GM13976 (cell line): ENCODE measurements around the gene TBX10.

Experiments
- DNase-seq: peaks from one replicate; pipeline ENCODE4 v3.0.0; 2012; ENCODE audit warnings: low spot score
- in situ Hi-C: fragments of 300-500 bp; cut with MboI; formaldehyde crosslinking; loops from one replicate; pipeline ENCODE4 v1.12.0; 2022; ENCODE audit warnings: low sequenced_read_pairs, mixed read lengths, inconsistent platforms; ENCODE audit not compliant: unreplicated experiment
- TF ChIP-seq, protein P1 (sequence below): IDR thresholded peaks from 2 replicates; pipeline ENCODE4 v1.5.1; 2012; ENCODE audit warnings: borderline replicate concordance, mild to moderate bottlenecking; ENCODE audit not compliant: insufficient read depth; ENCODE audit errors: extremely low read depth, missing control alignments, control extremely low read depth

Gene TBX10

DNA sequence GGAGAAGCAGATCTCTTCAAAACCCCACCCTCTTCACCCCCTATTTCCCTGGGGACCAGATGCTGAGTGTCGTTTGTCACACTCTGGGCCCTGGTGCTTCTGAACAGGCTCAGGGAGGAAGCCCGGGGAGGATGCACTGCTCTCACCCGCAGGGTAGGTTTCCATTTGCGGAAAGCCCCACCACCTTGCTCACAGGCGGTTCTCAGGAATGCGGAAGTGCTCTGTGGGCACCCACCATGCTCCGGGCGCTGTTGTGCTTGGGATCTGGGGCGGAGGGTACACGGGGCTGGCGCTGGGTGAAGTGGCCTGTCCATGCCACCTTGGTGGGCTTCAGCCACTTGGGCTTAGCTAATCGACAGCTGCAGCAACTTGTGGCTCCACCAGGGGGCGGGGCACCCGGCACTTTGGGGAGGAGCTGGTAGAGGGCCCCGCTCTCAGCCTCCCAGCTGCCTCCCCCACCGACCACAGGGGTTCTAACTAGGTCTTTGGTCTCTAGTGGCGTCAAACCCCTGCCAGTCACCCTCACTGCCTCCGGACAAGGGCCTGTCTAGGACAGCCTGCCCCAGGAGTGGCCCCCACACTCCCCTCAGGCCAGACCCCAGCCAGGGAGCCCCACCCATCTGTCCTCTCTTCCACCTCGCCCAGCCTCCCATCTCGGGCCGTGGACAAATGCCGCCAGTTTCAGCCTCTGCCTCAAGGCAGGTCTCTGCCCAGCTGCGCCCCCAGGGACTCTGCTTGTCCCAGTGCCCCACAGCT is 25.4 kb downstream of the TBX10 start:
- TF ChIP-seq, protein P1, sequence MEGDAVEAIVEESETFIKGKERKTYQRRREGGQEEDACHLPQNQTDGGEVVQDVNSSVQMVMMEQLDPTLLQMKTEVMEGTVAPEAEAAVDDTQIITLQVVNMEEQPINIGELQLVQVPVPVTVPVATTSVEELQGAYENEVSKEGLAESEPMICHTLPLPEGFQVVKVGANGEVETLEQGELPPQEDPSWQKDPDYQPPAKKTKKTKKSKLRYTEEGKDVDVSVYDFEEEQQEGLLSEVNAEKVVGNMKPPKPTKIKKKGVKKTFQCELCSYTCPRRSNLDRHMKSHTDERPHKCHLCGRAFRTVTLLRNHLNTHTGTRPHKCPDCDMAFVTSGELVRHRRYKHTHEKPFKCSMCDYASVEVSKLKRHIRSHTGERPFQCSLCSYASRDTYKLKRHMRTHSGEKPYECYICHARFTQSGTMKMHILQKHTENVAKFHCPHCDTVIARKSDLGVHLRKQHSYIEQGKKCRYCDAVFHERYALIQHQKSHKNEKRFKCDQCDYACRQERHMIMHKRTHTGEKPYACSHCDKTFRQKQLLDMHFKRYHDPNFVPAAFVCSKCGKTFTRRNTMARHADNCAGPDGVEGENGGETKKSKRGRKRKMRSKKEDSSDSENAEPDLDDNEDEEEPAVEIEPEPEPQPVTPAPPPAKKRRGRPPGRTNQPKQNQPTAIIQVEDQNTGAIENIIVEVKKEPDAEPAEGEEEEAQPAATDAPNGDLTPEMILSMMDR, result peak; percentile 38
- peak; percentile 89 for DNase-seq
- in situ Hi-C loops, result no loop called here

DNA sequence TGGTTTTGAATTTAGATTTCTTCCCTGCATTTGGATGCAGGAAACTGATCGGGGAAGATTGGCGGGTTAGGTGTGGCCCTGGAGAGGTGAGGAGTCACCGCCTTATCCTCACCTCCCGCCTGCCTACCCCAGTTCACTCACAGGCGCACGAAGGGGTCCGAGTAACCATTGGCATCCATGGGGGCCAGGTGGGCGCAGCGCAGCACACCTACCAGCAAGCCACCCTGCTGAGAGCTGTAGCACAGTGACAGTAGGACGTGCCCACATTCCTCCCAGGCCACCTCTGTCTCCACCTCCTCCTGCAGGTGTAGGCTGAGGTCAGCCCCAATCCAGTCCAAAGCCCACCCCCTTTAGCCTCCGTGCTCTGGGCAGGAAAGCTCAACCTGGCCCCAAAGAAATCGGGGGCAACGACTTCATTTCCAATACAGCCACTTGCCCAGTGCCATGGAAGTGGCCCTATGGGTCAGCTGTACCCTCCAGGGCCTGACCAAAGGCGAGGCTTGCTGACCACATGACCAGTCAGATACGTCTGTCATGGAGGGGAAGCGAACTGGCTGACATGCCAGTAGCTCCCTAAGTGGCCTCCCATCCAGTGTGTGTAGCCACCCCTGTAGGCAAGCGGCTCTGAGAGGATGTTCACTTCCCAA is 26.1 kb downstream of the TBX10 start:
- TF ChIP-seq, protein P1, result no peak
- in situ Hi-C loops, result no loop called here
- DNase-seq, result no peak

DNA sequence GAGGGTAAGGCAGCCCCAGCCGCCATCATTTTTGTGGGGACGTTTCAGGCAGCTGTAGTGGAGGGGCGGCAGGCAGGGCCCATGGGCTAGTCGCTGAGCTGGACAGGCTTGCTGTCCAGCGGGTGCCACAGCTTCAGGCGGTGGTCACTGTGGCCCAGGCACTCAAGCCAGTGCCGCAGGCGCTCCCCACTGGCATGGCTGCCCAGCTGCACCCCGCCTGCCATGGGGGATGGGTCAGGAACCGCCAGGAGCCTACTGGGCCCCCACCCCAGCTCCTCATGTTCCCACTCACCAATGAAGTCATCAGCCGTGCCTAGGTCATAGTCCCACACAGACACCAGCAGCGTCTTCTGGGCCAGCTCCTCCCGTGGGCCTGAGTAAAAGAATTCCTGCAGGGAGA is 26.8 kb downstream of the TBX10 start:
- DNase-seq, result no peak
- in situ Hi-C loops, result no loop called here
- TF ChIP-seq, protein P1, result no peak

DNA sequence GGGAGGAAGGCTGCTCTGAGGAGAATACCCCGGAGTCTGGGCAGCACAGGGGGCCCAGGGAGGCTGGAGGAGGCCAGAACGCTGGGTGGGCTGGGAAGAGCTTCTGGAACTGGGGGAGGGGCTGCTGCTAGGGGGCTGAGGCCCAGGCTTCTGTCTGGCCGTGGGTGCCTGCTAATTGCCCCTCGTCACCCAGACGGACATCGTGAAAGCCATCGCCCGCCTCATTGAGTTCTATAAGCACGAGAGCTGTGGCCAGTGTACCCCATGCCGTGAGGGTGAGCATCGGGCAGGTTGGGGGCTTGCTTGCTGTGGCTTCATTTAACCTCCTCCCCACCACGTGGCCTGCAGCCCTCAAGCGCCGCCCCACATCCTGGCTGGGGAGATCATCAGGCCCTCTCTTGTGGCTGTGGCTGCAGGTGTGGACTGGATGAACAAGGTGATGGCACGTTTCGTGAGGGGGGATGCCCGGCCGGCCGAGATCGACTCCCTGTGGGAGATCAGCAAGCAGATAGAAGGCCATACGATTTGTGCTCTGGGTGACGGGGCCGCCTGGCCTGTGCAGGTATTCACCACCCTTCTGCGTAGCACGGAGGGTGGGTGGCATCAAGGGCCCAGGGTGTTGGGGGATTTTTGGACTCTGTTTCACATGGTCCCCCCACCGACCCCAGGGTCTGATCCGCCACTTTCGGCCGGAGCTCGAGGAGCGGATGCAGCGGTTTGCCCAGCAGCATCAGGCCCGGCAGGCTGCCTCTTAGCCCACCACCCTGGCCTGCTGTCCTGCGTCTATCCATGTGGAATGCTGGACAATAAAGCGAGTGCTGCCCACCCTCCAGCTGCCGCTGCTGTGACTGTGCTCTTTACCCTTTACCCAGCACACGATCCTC is 27.6 kb downstream of the TBX10 start:
- DNase-seq, result no peak
- TF ChIP-seq, protein P1, result no peak
- in situ Hi-C loops, result no loop called here

DNA sequence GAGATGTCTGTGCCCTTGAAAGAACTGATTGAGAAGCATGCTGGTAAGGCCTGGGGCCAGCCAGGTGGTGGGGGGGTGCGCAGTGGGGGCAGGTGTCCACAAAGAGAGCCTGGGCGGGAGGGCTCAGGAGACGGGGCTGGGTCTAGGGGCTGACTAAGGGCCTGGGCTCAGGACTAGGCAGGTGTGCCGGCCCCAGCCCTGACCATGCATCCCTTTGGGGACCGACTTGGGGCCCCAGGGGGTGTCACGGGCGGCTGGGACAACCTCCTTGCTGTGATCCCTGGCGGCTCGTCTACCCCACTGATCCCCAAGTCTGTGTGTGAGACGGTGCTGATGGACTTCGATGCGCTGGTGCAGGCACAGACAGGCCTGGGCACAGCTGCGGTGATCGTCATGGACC is 28.4 kb downstream of the TBX10 start:
- in situ Hi-C loops, result no loop called here

More for the DNA sequence above, 28.4 kb downstream of the TBX10 start:
- TF ChIP-seq, protein P1, result no peak
- no peak for DNase-seq
